K562 treated with DMSO at 1 percent for 4 hours (cell line): ENCODE measurements around the gene PCDHB5. TPM values are rescaled to one million over a fixed set of nuclear protein-coding genes. Genes with fewer than 3 reads are reported as not detected.

Source experiments
- total RNA-seq: library from RNA; unstranded; fragments of 300-600 nt; gene quantifications from 2 replicates; pipeline ENCODE4 v1.2.3, GENCODE V29; 2022; ENCODE audit not compliant: insufficient read depth

PCDHB5 gene
- total RNA-seq: not detected in 2 replicates

DNA sequence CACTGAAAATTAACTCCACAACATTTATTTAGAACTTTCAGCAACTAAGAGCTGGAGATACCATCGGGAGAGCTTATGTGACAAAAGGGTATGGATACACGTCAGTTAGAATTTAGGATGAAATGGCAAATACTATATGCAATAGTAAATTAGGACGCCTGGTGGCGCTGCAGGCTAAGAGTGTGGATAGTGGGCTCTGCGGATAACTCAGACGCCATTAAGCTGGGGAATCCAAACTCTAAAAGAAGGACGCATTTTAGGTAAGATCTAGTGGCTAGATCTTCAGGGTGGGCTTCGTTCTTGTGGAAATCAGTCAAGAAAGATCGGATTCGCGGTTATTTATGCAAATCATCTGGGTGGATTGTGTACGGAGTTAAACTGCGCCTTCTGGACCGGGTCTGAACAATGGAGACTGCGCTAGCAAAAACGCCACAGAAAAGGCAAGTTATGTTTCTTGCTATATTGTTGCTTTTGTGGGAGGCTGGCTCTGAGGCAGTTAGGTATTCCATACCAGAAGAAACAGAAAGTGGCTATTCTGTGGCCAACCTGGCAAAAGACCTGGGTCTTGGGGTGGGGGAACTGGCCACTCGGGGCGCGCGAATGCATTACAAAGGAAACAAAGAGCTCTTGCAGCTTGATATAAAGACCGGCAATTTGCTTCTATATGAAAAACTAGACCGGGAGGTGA lies at the start of gene PCDHB5:
TSS of gene PCDHB5 (plus strand) at position 177 of the 688 bp plus-strand sequence. CDS start at position 406, 229 bp downstream.

DNA sequence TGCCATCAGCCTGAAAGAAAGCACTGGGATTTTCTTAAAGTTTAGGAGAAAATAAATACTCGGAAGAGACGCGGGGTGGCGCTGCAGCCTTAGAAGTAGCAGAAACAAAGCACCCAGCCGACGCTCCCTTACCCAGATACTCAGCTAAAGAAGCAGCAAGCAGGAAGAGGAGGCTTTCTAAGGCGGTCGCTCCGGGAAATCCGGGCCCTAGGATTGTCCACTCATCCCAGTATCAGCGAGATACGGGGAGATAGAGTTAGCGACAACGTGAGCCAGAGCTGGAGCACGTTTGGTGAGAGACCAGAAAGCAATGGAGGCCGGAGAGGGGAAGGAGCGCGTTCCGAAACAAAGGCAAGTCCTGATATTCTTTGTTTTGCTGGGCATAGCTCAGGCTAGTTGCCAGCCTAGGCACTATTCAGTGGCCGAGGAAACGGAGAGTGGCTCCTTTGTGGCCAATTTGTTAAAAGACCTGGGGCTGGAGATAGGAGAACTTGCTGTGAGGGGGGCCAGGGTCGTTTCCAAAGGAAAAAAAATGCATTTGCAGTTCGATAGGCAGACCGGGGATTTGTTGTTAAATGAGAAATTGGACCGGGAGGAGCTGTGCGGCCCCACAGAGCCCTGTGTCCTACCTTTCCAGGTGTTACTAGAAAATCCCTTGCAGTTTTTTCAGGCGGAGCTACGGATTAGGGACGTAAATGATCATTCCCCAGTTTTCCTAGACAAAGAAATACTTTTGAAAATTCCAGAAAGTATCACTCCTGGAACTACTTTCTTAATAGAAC lies 40.3 kb upstream of the PCDHB5 start, which contains the start of gene PCDHB2:
TSS of gene PCDHB2 (plus strand) at position 135 of the 782 bp plus-strand sequence. CDS start at position 311, 176 bp downstream.

GRCh38 chr5:141100243-141100805 lies 34.7 kb upstream of the PCDHB5 start, which contains the start of gene PCDHB3:
Gene PCDHB3, plus strand, starts transcription at chr5:141100473. Its CDS starts 177 bp downstream, at chr5:141100650.

GRCh38 chr5:141121563-141121962 lies 13.4 kb upstream of the PCDHB5 start, which contains the start of gene PCDHB4:
Gene PCDHB4, plus strand, starts transcription at chr5:141121818. Its CDS starts 181 bp downstream, at chr5:141121999.

DNA sequence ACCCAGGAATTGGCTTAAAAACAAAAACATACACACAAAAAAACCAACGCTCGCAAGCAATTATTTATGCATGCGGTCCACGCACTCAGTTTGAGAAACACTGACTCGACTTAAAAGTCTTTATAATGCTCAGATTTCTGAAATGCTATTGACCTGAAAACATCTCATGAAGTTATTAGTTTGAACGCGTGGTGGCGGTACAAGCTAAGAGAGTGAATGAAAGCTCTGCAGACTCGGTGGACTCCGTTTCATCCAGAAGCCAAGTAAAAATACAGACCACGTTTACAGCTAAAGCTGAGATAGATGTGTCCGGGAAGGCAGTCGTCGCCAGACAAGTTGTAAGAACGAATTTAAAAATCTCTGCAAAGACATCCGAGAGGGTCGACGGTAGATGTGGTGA lies 14.8 kb downstream of the PCDHB5 start, which contains the start of gene PCDHB6:
TSS of gene PCDHB6 (plus strand) at position 246 of the 400 bp plus-strand sequence. CDS start 201 bp downstream, outside the sequence.

GRCh38 chr5:141172381-141173204 lies 37.6 kb downstream of the PCDHB5 start, which contains the start of gene PCDHB7:
Gene PCDHB7, plus strand, starts transcription at chr5:141172644. Its CDS starts 192 bp downstream, at chr5:141172836.

DNA sequence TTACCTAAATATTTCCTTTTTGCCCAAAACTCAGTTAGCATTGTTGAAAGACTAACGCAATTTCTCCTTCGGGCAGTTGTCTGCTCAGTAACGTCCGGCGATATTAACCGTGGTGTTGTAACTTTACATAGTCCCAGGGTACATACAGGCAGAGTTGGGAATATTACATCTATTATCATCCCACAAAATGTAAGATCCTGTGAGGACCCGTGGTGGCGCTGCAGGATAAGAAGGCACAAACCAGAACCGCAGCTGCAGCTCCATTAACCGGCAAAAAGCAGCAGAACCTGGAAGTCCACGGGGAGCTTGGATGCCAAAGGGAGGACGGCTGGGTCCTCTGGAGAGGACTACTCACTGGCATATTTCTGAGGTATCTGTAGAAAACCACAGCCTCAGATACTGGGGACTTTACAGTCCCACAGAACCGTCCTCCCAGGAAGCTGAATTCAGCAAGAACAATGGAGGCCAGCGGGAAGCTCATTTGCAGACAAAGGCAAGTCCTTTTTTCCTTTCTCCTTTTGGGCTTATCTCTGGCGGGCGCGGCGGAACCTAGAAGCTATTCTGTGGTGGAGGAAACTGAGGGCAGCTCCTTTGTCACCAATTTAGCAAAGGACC lies 42.7 kb downstream of the PCDHB5 start, which contains the start of gene PCDHB8:
TSS of gene PCDHB8 (plus strand) at position 214 of the 615 bp plus-strand sequence. CDS start at position 459, 245 bp downstream.

DNA sequence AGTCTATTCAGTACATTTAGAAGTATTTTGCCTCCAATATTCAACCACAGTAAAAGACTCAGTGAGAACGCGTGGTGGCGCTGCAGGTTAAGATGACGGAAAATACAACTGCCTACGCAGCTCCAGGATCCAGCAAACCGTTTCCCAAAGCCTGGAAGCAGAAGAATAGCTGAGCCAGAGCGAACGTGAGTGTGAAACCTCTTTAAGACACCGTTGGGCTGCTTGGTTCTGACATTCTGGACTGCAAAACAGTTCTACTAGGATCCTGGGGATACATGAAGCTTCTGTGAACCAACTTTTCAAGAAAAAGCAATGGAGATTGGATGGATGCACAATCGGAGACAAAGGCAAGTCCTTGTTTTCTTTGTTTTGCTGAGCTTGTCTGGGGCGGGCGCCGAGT lies 47.2 kb downstream of the PCDHB5 start, which contains the start of gene PCDHB16:
TSS of gene PCDHB16 (plus strand) at position 140 of the 400 bp plus-strand sequence. CDS start at position 313, 173 bp downstream.

DNA sequence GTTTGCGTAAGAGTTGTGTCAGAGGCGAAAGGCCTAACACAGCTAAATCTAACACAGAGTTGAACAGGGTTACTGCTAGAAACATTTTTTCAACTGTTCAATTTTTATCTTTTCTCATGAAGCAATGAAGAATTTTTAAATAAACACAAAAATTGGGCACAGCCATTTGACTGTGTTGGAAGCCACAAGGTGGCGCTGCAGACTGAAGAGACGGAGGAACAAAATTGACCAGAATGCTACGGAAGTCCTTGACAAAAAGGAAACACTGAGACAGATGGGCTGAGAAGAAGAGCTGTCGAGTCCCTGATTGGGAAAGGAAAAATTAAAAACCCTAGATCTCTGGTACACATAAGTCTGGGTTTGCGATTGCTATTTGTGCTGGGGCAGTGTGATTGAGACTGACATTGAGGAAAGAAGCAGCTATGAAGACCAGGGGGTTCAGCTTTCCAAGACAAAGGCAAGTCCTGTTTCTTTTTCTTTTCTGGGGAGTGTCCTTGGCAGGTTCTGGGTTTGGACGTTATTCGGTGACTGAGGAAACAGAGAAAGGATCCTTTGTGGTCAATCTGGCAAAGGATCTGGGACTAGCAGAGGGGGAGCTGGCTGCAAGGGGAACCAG lies 52.0 kb downstream of the PCDHB5 start, which contains the start of gene PCDHB9:
TSS of gene PCDHB9 (plus strand) at position 265 of the 616 bp plus-strand sequence. CDS start at position 423, 158 bp downstream.

Other genes starting within 250 kb of the PCDHB5 start
- gene PCDHAC1, start 208.9 kb upstream of the PCDHB5 start, total RNA-seq: not detected in 2 replicates
- not detected in 2 replicates for gene PCDHAC2, start 168.7 kb upstream of the PCDHB5 start, total RNA-seq
- not detected in 2 replicates for gene PCDHB1, start 83.8 kb upstream of the PCDHB5 start, total RNA-seq
- not detected in 2 replicates for gene PCDHB2, start 40.6 kb upstream of the PCDHB5 start, total RNA-seq
- not detected in 2 replicates for gene PCDHB3, start 34.7 kb upstream of the PCDHB5 start, total RNA-seq
- not detected in 2 replicates for gene PCDHB4, start 13.4 kb upstream of the PCDHB5 start, total RNA-seq
- gene PCDHB6, start 14.9 kb downstream of the PCDHB5 start, total RNA-seq: not detected in 2 replicates
- gene PCDHB7, start 37.4 kb downstream of the PCDHB5 start, total RNA-seq: not detected in 2 replicates
- gene PCDHB8, start 42.6 kb downstream of the PCDHB5 start, total RNA-seq: not detected in 2 replicates
- gene PCDHB16, start 47.2 kb downstream of the PCDHB5 start, total RNA-seq: not detected in 2 replicates
- not detected in 2 replicates for gene PCDHB9, start 52.0 kb downstream of the PCDHB5 start, total RNA-seq
- not detected in 2 replicates for gene PCDHB10, start 57.1 kb downstream of the PCDHB5 start, total RNA-seq
- gene PCDHB11, start 64.4 kb downstream of the PCDHB5 start, total RNA-seq: not detected in 2 replicates
- not detected in 2 replicates for gene PCDHB12, start 73.5 kb downstream of the PCDHB5 start, total RNA-seq
- gene PCDHB13, start 78.7 kb downstream of the PCDHB5 start, total RNA-seq: not detected in 2 replicates
- gene PCDHB14, start 88.1 kb downstream of the PCDHB5 start, total RNA-seq: not detected in 2 replicates
- gene PCDHB15, start 110.2 kb downstream of the PCDHB5 start, total RNA-seq: not detected in 2 replicates
- not detected in 2 replicates for gene SLC25A2, start 168.8 kb downstream of the PCDHB5 start, total RNA-seq
- gene TAF7, start 185.6 kb downstream of the PCDHB5 start, total RNA-seq: 87.4 and 92.8 TPM in 2 replicates
- gene PCDHGA1, start 195.3 kb downstream of the PCDHB5 start, total RNA-seq: 0.37 TPM in 1 of 2 replicates, not detected in the other
- 0.12 TPM in 1 of 2 replicates, not detected in the other for gene PCDHGA2, start 203.6 kb downstream of the PCDHB5 start, total RNA-seq
- 0.46 TPM in 1 of 2 replicates, not detected in the other for gene PCDHGA3, start 208.6 kb downstream of the PCDHB5 start, total RNA-seq
- gene PCDHGB1, start 214.9 kb downstream of the PCDHB5 start, total RNA-seq: not detected in 2 replicates
- 0.42 and 0.76 TPM in 2 replicates for gene PCDHGA4, start 219.8 kb downstream of the PCDHB5 start, total RNA-seq
- gene PCDHGB2, start 224.8 kb downstream of the PCDHB5 start, total RNA-seq: 0.48 and 0.70 TPM in 2 replicates
- 0.16 TPM in 1 of 2 replicates, not detected in the other for gene PCDHGA5, start 229.0 kb downstream of the PCDHB5 start, total RNA-seq
- 0.51 and 0.74 TPM in 2 replicates for gene PCDHGB3, start 235.0 kb downstream of the PCDHB5 start, total RNA-seq
- 0.27 and 0.35 TPM in 2 replicates for gene PCDHGA6, start 238.7 kb downstream of the PCDHB5 start, total RNA-seq
- gene PCDHGA7, start 247.5 kb downstream of the PCDHB5 start, total RNA-seq: not detected in 2 replicates